Fibroblast of lung (primary cell): ENCODE results near the gene CALCOCO2.

Experiments
- EZH2 ChIP-seq: IDR thresholded peaks from 2 replicates; pipeline ENCODE4 v1.5.1; 2012; ENCODE audit warnings: low read length, control low read depth, mild to moderate bottlenecking; ENCODE audit errors: missing control alignments
- TF ChIP-seq, protein P1 (sequence below), 2 donors: IDR thresholded peaks in 1 of 2; conservative IDR thresholded peaks in 1 of 2; 1 replicate in 1 of 2; 2 replicates in 1 of 2; pipeline ENCODE4 v1.5.1; 2011 to 2012; ENCODE audit warnings: low read length in 2 of 2, control low read depth in 1 of 2, inconsistent platforms in 1 of 2, low read depth in 1 of 2, mild to moderate bottlenecking in 1 of 2

DNA sequence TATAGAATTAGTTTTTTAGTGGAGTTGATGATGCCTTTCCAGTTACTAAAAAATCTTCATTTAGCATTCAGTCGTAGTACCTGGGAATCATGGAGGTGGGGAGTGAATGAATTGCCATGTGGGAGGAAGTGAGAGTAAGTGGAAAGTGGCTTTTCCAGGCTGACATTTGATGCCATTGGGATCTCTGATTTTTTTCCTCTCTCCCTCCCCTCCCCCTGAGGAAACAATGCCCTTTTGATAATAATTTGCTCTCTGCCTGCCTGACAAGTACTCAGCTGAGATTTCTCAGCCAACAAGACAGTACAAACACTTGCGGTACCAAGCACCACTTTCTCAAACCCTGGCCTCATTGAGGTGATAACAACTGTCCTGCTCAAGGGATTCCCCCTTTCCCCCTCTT is 79.5 kb downstream of the CALCOCO2 start:
- TF ChIP-seq EZH2: no peak
- TF ChIP-seq, protein P1, sequence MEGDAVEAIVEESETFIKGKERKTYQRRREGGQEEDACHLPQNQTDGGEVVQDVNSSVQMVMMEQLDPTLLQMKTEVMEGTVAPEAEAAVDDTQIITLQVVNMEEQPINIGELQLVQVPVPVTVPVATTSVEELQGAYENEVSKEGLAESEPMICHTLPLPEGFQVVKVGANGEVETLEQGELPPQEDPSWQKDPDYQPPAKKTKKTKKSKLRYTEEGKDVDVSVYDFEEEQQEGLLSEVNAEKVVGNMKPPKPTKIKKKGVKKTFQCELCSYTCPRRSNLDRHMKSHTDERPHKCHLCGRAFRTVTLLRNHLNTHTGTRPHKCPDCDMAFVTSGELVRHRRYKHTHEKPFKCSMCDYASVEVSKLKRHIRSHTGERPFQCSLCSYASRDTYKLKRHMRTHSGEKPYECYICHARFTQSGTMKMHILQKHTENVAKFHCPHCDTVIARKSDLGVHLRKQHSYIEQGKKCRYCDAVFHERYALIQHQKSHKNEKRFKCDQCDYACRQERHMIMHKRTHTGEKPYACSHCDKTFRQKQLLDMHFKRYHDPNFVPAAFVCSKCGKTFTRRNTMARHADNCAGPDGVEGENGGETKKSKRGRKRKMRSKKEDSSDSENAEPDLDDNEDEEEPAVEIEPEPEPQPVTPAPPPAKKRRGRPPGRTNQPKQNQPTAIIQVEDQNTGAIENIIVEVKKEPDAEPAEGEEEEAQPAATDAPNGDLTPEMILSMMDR (conservative IDR thresholded peaks at IDR 0.05 in 1 of 2, IDR thresholded peaks at IDR 0.05 in 1 of 2; ENCODE audit: low read depth in 1 of 2, low read length in 2 of 2): no peak
